Measurements from ENCODE around the gene NELFA. TPM values are rescaled to one million over a fixed set of nuclear protein-coding genes. Genes with fewer than 3 reads are reported as not detected.

The NELFA gene
- total and polyA plus RNA-seq, 2 donors from 2014 or later = 17.8 to 39.1 TPM

DNA sequence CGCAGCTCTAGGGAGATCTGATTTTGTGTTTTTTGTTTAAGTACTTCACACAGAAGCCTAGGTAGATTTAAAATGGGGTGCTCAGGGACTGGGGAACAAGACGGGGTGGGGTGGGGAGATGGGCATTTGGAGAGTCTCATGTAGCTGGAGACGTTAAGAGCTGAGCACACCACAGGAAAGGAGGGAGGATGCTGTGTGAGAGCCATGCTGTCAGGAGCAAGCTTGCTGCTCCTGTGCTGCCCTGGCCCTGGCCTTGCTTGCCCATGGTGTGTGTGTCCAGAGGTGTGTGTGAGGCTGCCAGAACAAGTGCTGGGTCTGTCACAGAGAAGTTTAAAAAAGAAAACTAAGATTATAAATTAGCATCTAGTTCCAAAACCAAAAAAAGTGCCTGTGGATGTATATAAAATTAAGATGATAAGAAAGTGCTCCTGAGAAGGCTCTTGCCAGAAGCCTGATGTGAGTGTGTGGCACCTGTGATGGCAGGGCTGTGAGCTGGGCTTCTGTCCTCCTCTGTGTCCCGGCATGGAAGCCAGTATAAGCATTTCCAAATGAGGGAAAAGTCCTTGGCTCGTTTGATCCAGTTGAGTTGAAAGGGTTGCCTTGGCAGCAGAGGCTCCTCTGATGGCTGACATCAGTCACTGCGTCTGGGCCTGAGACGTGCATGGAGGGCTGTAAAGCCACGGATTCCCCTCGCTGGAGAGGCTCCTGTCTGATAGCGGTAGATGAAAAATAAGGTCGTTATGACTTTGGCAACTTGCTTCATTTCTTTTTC lies 63.5 kb downstream of the NELFA start:
- intact Hi-C loops (cut with DNase I) = no loop called here
- Histone ChIP-seq H3K36me3 (ENCODE audit: control insufficient read depth in 2 of 3, insufficient read depth in 3 of 3, low read length in 3 of 3) (peaks cover 0 to 7% (median 2%) of the 10 kb centered on the region in 3 donors), H3K4me3 (ENCODE audit: low read length in 3 of 3) (no peak overlapping the region)

DNA sequence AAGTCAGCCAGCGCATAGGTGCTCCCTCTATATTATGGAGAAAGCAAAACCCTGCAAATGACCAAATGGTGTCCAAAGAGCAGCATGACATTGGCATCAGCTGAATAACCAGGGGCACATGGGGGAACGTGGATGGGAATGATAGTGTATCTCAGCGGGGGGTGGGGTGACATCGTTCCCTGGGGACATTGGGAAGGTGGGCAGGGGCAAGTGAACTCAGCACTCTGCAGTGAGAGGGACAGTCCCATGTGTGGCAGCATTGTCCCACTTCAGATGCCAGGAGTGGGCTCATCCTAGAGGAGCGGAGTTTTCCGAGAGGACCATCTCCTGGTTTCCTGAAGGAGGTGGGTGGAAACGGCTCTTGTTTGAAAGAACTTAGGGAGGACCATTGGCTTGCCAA lies 64.8 kb downstream of the NELFA start:
- peaks cover 0 to 14% (median 12%) of the 10 kb centered on the region in 3 donors for H3K36me3 ChIP-seq (ENCODE audit: control insufficient read depth in 2 of 3, insufficient read depth in 3 of 3, low read length in 3 of 3)
- no peak overlapping the region for H3K27ac ChIP-seq (ENCODE audit: low read depth in 2 of 2, low read length in 2 of 2)
- DNase-seq = no peak
- TF ChIP-seq, protein P1, sequence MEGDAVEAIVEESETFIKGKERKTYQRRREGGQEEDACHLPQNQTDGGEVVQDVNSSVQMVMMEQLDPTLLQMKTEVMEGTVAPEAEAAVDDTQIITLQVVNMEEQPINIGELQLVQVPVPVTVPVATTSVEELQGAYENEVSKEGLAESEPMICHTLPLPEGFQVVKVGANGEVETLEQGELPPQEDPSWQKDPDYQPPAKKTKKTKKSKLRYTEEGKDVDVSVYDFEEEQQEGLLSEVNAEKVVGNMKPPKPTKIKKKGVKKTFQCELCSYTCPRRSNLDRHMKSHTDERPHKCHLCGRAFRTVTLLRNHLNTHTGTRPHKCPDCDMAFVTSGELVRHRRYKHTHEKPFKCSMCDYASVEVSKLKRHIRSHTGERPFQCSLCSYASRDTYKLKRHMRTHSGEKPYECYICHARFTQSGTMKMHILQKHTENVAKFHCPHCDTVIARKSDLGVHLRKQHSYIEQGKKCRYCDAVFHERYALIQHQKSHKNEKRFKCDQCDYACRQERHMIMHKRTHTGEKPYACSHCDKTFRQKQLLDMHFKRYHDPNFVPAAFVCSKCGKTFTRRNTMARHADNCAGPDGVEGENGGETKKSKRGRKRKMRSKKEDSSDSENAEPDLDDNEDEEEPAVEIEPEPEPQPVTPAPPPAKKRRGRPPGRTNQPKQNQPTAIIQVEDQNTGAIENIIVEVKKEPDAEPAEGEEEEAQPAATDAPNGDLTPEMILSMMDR (IDR thresholded peaks at IDR 0.05; ENCODE audit: borderline replicate concordance, extremely low read depth, insufficient read depth) = no peak
- no peaks in the 10 kb centered on the region for H3K4me1 ChIP-seq (ENCODE audit: control insufficient read depth in 2 of 3, insufficient read depth in 2 of 3, low read depth in 1 of 3, low read length in 3 of 3)
- no peak overlapping the region for H3K4me3 ChIP-seq (ENCODE audit: low read length in 3 of 3)
- intact Hi-C loops (cut with DNase I) = no loop called here
- no peak for FAIRE-seq
- H3K9me3 ChIP-seq (ENCODE audit: control insufficient read depth in 2 of 3, insufficient read depth in 1 of 3, low read length in 3 of 3) = no peaks in the 10 kb centered on the region
- H3K9ac ChIP-seq (ENCODE audit: low read length in 3 of 3) = no peak overlapping the region
- H3K27me3 ChIP-seq (ENCODE audit: control insufficient read depth, insufficient read depth, low read length) = no peaks in the 10 kb centered on the region

More for the DNA sequence above, 63.5 kb downstream of the NELFA start:
- Histone ChIP-seq H3K9me3 (ENCODE audit: control insufficient read depth in 2 of 3, insufficient read depth in 1 of 3, low read length in 3 of 3) (no peaks in the 10 kb centered on the region), H3K27ac (ENCODE audit: low read depth in 2 of 2, low read length in 2 of 2) (no peak overlapping the region), H3K27me3 (ENCODE audit: control insufficient read depth, insufficient read depth, low read length) (no peaks in the 10 kb centered on the region), H3K4me1 (ENCODE audit: control insufficient read depth in 2 of 3, insufficient read depth in 2 of 3, low read depth in 1 of 3, low read length in 3 of 3) (no peaks in the 10 kb centered on the region), H3K9ac (ENCODE audit: low read length in 3 of 3) (no peak overlapping the region)
- DNase-seq = peak in 1 of 5 donors; percentile 22
- TF ChIP-seq, protein P1 (IDR thresholded peaks at IDR 0.05; ENCODE audit: borderline replicate concordance, extremely low read depth, insufficient read depth) = no peak
- FAIRE-seq = no peak

DNA sequence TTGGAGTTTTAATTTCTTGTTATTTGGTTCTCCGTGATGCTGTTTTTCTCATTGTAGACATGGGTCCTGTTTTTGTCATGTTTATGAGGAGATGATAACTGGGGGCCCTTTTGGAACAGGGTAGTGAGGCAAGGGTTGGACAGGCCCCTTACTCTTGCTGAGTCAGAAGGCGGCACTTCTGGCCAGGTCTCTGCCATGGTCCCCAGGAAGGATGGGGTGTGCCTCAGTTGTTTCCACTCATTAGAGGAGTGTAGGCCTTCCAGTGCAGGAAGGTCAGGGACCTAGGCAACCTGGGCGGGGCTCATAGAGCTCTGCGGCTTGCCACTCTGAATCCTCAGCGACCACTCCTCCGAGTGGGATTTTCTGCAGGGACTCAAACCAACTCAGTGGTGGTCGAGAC lies 68.2 kb downstream of the NELFA start:
- FAIRE-seq (no peak), DNase-seq (peak in 1 of 5 donors; percentile 19)
- no peaks in the 10 kb centered on the region for H3K9me3 ChIP-seq (ENCODE audit: control insufficient read depth in 2 of 3, insufficient read depth in 1 of 3, low read length in 3 of 3)
- no peak overlapping the region for H3K4me3 ChIP-seq (ENCODE audit: low read length in 3 of 3)
- H3K36me3 ChIP-seq (ENCODE audit: control insufficient read depth in 2 of 3, insufficient read depth in 3 of 3, low read length in 3 of 3) = peaks cover 0 to 19% (median 15%) of the 10 kb centered on the region in 3 donors
- H3K27me3 ChIP-seq (ENCODE audit: control insufficient read depth, insufficient read depth, low read length) = no peaks in the 10 kb centered on the region
- H3K9ac ChIP-seq (ENCODE audit: low read length in 3 of 3) = no peak overlapping the region
- intact Hi-C loops (cut with DNase I) = no loop called here
- no peaks in the 10 kb centered on the region for H3K4me1 ChIP-seq (ENCODE audit: control insufficient read depth in 2 of 3, insufficient read depth in 2 of 3, low read depth in 1 of 3, low read length in 3 of 3)
- TF ChIP-seq, protein P1 (IDR thresholded peaks at IDR 0.05; ENCODE audit: borderline replicate concordance, extremely low read depth, insufficient read depth) = no peak
- H3K27ac ChIP-seq (ENCODE audit: low read depth in 2 of 2, low read length in 2 of 2) = no peak overlapping the region
